Transverse colon (tissue), 4 donors: ENCODE measurements around the gene DAAM1.

Source experiments
- POLR2A ChIP-seq: fragments of 450-650 bp; IDR thresholded peaks from one replicate; pipeline ENCODE4 v1.6.1; 2016; ENCODE audit warnings: antibody characterized with exemption, mild to moderate bottlenecking, moderate library complexity
- POLR2AphosphoS5 ChIP-seq, 3 donors: sonication (generic); formaldehyde crosslinking; IDR thresholded peaks; one replicate each; pipeline ENCODE4 v1.6.1; 2016; ENCODE audit warnings: antibody characterized with exemption in 3 of 3
- TF ChIP-seq, protein P1 (sequence below), 5 experiments: fragments of 200-600 bp in 3 of 5; fragments of 450-650 bp in 2 of 5; sonication (generic) in 3 of 5; IDR thresholded peaks; 1 replicate in 2 of 5; 2 replicates in 3 of 5; pipeline ENCODE4 v1.5.1; 2016 to 2017; ENCODE audit warnings: antibody characterized with exemption in 5 of 5, inconsistent platforms in 3 of 5, mild to moderate bottlenecking in 2 of 5, moderate library complexity in 1 of 5

DNA sequence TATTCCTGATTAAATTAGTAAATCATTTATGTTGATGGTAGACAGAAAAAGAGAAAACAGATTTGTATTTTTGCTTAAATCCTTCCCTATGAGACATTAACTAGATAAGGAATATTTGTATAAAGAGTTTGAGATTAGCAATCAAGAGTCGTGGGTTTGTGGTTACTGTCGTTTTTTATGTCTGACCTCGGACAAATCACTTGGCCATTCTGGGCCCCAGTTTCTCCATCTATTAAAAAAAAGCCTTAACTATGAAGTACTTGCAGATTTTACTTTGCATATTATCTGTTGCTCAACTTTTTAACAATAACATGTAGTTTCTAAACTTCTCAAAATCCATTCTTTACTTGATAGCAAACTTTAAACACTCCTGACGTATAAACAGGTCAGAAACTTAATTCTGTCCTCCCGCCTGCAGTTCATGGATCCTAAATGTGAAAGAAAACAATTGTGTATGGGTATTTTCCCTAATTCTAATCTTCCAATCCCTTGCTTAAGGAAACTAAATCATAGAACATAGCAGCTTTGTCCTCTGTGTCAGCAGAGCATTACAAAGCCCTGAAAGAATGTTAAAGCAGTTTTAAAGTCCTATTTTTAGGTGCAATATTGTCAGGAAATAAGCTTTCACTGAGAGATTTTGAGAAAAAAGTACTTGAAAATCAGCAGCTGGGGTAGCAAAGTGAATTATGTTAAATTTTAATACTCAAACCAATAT is 158.5 kb downstream of the DAAM1 start:
- TF ChIP-seq, protein P1, sequence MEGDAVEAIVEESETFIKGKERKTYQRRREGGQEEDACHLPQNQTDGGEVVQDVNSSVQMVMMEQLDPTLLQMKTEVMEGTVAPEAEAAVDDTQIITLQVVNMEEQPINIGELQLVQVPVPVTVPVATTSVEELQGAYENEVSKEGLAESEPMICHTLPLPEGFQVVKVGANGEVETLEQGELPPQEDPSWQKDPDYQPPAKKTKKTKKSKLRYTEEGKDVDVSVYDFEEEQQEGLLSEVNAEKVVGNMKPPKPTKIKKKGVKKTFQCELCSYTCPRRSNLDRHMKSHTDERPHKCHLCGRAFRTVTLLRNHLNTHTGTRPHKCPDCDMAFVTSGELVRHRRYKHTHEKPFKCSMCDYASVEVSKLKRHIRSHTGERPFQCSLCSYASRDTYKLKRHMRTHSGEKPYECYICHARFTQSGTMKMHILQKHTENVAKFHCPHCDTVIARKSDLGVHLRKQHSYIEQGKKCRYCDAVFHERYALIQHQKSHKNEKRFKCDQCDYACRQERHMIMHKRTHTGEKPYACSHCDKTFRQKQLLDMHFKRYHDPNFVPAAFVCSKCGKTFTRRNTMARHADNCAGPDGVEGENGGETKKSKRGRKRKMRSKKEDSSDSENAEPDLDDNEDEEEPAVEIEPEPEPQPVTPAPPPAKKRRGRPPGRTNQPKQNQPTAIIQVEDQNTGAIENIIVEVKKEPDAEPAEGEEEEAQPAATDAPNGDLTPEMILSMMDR (IDR thresholded peaks at IDR 0.05) = no peak
- no peak for TF ChIP-seq POLR2A
- no peak for TF ChIP-seq POLR2AphosphoS5 (IDR thresholded peaks at IDR 0.05)
